Activated CD8-positive, alpha-beta memory T cell treated with anti-CD3 and anti-CD28 coated beads for 1 hour (primary cell): Measurements from ENCODE around the gene KRTCAP3.
"Not testable (repeated sequence)": the region's sequence is repeated elsewhere in the genome, so short reads cannot be mapped to it uniquely, and the experiment has no call there.

Experiments
- DNase-seq, 2 donors: peaks; one replicate each; pipeline ENCODE4 v3.0.0-alpha.2; 2020; ENCODE audit warnings: low read depth in 1 of 2; ENCODE audit errors: extremely low read depth in 1 of 2

KRTCAP3 gene

GRCh38 chr2:27441958-27442919, at the start of gene KRTCAP3:
TSS of gene KRTCAP3 (plus strand) at chr2:27442381. CDS start at chr2:27442413, 32 bp downstream.
- no peak for DNase-seq

- no peak for DNase-seq
Observed at GRCh38 chr2:27393225-27393624, 49.0 kb upstream of the KRTCAP3 start.

GRCh38 chr2:27398962-27399361, 43.2 kb upstream of the KRTCAP3 start:
- no peak for DNase-seq

GRCh38 chr2:27400348-27401135, 41.6 kb upstream of the KRTCAP3 start:
- DNase-seq, result no peak

- DNase-seq, result no peak
Observed at GRCh38 chr2:27407798-27408491, 34.2 kb upstream of the KRTCAP3 start.

- no peak for DNase-seq
Observed at GRCh38 chr2:27408601-27409320, 33.4 kb upstream of the KRTCAP3 start.

- DNase-seq, result peak; percentile 85 to 97
Observed at GRCh38 chr2:27409321-27410073, 32.7 kb upstream of the KRTCAP3 start, which contains the start of gene PPM1G. TSS of gene PPM1G (minus strand) at chr2:27409591. CDS start at chr2:27409422, 169 bp downstream.

- DNase-seq, result no peak
Observed at GRCh38 chr2:27412419-27413152, 29.6 kb upstream of the KRTCAP3 start.

GRCh38 chr2:27416151-27416550, 26.0 kb upstream of the KRTCAP3 start:
- no peak for DNase-seq

GRCh38 chr2:27420996-27421395, 21.2 kb upstream of the KRTCAP3 start:
- no peak for DNase-seq

- no peak for DNase-seq
Observed at GRCh38 chr2:27421660-27422250, 20.4 kb upstream of the KRTCAP3 start.

GRCh38 chr2:27422958-27423357, 19.2 kb upstream of the KRTCAP3 start:
- DNase-seq, result no peak

GRCh38 chr2:27425039-27425438, 17.1 kb upstream of the KRTCAP3 start:
- DNase-seq, result not testable (repeated sequence)

GRCh38 chr2:27427863-27428212, 14.3 kb upstream of the KRTCAP3 start:
- no peak for DNase-seq

GRCh38 chr2:27428213-27428977, 13.8 kb upstream of the KRTCAP3 start, which contains the start of gene NRBP1:
TSS of gene NRBP1 (plus strand) at chr2:27428631. CDS start at chr2:27433274, 4,643 bp downstream.
- peak; percentile 63 to 90 for DNase-seq

- DNase-seq, result peak in 1 of 2 donors; percentile 56
Observed at GRCh38 chr2:27428978-27429541, 13.1 kb upstream of the KRTCAP3 start.

GRCh38 chr2:27431395-27431794, 10.8 kb upstream of the KRTCAP3 start:
- DNase-seq, result no peak
